ENCODE data around the gene TES.

TES gene

GRCh38 chr7:116252249-116252648, 41.9 kb downstream of the TES start:
- TF ChIP-seq, protein P1, sequence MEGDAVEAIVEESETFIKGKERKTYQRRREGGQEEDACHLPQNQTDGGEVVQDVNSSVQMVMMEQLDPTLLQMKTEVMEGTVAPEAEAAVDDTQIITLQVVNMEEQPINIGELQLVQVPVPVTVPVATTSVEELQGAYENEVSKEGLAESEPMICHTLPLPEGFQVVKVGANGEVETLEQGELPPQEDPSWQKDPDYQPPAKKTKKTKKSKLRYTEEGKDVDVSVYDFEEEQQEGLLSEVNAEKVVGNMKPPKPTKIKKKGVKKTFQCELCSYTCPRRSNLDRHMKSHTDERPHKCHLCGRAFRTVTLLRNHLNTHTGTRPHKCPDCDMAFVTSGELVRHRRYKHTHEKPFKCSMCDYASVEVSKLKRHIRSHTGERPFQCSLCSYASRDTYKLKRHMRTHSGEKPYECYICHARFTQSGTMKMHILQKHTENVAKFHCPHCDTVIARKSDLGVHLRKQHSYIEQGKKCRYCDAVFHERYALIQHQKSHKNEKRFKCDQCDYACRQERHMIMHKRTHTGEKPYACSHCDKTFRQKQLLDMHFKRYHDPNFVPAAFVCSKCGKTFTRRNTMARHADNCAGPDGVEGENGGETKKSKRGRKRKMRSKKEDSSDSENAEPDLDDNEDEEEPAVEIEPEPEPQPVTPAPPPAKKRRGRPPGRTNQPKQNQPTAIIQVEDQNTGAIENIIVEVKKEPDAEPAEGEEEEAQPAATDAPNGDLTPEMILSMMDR (IDR thresholded peaks at IDR 0.05): no peak
- no peaks in the 10 kb centered on the region for H3K9me3 ChIP-seq
- no peaks in the 10 kb centered on the region for H3K4me1 ChIP-seq (ENCODE audit: control insufficient read depth in 1 of 2, insufficient read depth in 1 of 2, low read depth in 1 of 2, low read length in 1 of 2)
- H3K36me3 ChIP-seq: peaks cover 81% of the 10 kb centered on the region
- H3K4me3 ChIP-seq (ENCODE audit: low read depth in 1 of 2, low read length in 1 of 2): no peak overlapping the region
- no peak overlapping the region for H3K27ac ChIP-seq
- H3K27me3 ChIP-seq: no peaks in the 10 kb centered on the region

DNA sequence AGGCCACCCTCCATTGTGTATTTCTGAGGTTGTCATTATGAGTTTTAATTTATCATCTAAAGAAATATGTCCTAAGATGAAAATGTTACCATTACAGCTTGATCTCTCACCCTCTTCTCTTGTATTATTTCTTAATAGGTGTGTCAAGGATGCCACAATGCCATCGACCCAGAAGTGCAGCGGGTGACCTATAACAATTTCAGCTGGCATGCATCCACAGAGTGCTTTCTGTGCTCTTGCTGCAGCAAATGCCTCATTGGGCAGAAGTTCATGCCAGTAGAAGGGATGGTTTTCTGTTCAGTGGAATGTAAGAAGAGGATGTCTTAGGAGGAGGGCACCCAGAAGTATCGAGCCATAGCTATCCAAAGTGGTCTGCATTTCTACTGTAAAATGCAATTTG, 46.8 kb downstream of the TES start:
- H3K36me3 ChIP-seq: peaks cover 66% of the 10 kb centered on the region
- no peak overlapping the region for H3K27ac ChIP-seq
- H3K27me3 ChIP-seq: no peaks in the 10 kb centered on the region
- no peaks in the 10 kb centered on the region for H3K4me1 ChIP-seq (ENCODE audit: control insufficient read depth in 1 of 2, insufficient read depth in 1 of 2, low read depth in 1 of 2, low read length in 1 of 2)
- TF ChIP-seq, protein P1 (IDR thresholded peaks at IDR 0.05): no peak
- no peak overlapping the region for H3K4me3 ChIP-seq (ENCODE audit: low read depth in 1 of 2, low read length in 1 of 2)
- no peaks in the 10 kb centered on the region for H3K9me3 ChIP-seq

- no peaks in the 10 kb centered on the region for H3K27me3 ChIP-seq
- no peaks in the 10 kb centered on the region for H3K4me1 ChIP-seq (ENCODE audit: control insufficient read depth in 1 of 2, insufficient read depth in 1 of 2, low read depth in 1 of 2, low read length in 1 of 2)
- no peaks in the 10 kb centered on the region for H3K9me3 ChIP-seq
- H3K36me3 ChIP-seq: peaks cover 51% of the 10 kb centered on the region
- no peak overlapping the region for H3K4me3 ChIP-seq (ENCODE audit: low read depth in 1 of 2, low read length in 1 of 2)
- H3K27ac ChIP-seq: no peak overlapping the region
- TF ChIP-seq, protein P1 (IDR thresholded peaks at IDR 0.05): no peak
These were observed 48.4 kb downstream of the TES start for GRCh38 chr7:116258734-116259133.

DNA sequence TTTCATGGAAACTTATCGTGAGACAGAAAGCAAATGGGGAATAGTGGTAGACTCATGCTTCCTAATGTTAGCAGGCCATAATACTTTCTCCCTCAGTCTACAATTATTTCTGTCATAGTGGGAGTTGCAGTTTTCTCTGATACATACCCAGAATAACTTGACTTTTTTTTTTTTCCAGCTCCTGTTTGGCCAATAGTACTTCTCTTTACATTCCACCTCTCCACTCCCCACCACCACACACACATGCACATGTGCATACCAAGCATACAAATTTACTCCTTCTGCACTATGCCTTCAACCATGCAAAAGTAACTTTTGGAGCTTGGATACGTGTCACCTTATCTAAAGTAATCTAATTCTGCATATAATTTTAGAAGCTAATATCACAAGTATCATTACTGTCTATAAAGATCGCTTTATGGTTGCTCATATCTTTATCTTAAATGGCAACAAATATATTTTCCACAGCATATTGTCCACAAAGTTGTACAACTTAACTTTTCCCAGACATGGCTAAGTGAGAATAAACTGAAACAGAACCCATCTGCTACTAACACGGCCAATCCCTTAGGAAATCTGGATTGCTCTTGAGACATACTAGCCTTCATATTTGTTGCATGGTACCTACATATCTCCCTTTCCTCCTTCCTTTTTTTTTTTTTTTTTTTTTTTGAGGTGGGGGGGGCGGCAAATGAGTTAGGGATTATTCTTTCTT, 49.0 kb downstream of the TES start:
- H3K36me3 ChIP-seq: peaks cover 46% of the 10 kb centered on the region
- no peaks in the 10 kb centered on the region for H3K4me1 ChIP-seq (ENCODE audit: control insufficient read depth in 1 of 2, insufficient read depth in 1 of 2, low read depth in 1 of 2, low read length in 1 of 2)

GRCh38 chr7:116259871-116260440, 49.6 kb downstream of the TES start:
- no peaks in the 10 kb centered on the region for H3K27me3 ChIP-seq

More for the DNA sequence above, 49.0 kb downstream of the TES start:
- Histone ChIP-seq H3K27ac (no peak overlapping the region), H3K27me3 (no peaks in the 10 kb centered on the region), H3K9me3 (no peaks in the 10 kb centered on the region), H3K4me3 (ENCODE audit: low read depth in 1 of 2, low read length in 1 of 2) (no peak overlapping the region)
- TF ChIP-seq, protein P1 (IDR thresholded peaks at IDR 0.05): no peak

More at GRCh38 chr7:116259871-116260440, 49.6 kb downstream of the TES start:
- TF ChIP-seq, protein P1 (IDR thresholded peaks at IDR 0.05): no peak
- H3K27ac ChIP-seq: no peak overlapping the region
- H3K36me3 ChIP-seq: peaks cover 42% of the 10 kb centered on the region
- no peak overlapping the region for H3K4me3 ChIP-seq (ENCODE audit: low read depth in 1 of 2, low read length in 1 of 2)
- H3K4me1 ChIP-seq (ENCODE audit: control insufficient read depth in 1 of 2, insufficient read depth in 1 of 2, low read depth in 1 of 2, low read length in 1 of 2): no peaks in the 10 kb centered on the region
- H3K9me3 ChIP-seq: no peaks in the 10 kb centered on the region
